Retinal pigment epithelial cell (primary cell): ENCODE results near the gene NKAIN2.

Source experiments
- DNase-seq: peaks from one replicate; pipeline ENCODE4 v3.0.0-alpha.2; 2010; ENCODE audit warnings: low read depth
- H3K4me3 ChIP-seq: 2 replicates; pipeline ENCODE4 v1.5.1; 2011; ENCODE audit warnings: mild to moderate bottlenecking, low read length, control low read depth, moderate library complexity
- CTCF ChIP-seq: conservative IDR thresholded peaks from 2 replicates; pipeline ENCODE4 v1.5.1; 2011; ENCODE audit warnings: low read depth, low read length, control low read depth, inconsistent platforms

The NKAIN2 gene

GRCh38 chr6:123994891-123995635 is 191.4 kb downstream of the NKAIN2 start:
- no peak overlapping the region for H3K4me3 ChIP-seq
- no peak for TF ChIP-seq CTCF
- no peak for DNase-seq

- no peak for TF ChIP-seq CTCF
- DNase-seq = no peak
- H3K4me3 ChIP-seq = no peak overlapping the region
Observed at GRCh38 chr6:123997223-123997622, 193.6 kb downstream of the NKAIN2 start.

- H3K4me3 ChIP-seq = no peak overlapping the region
- DNase-seq = peak; percentile 70
- TF ChIP-seq CTCF = no peak
Observed at GRCh38 chr6:124002377-124003081, 198.9 kb downstream of the NKAIN2 start.

GRCh38 chr6:124007266-124007665 is 203.6 kb downstream of the NKAIN2 start:
- TF ChIP-seq CTCF = no peak
- no peak overlapping the region for H3K4me3 ChIP-seq
- no peak for DNase-seq

GRCh38 chr6:124008000-124008987 is 204.6 kb downstream of the NKAIN2 start:
- H3K4me3 ChIP-seq = no peak overlapping the region
- TF ChIP-seq CTCF = no peak
- no peak for DNase-seq

GRCh38 chr6:124008988-124009765 is 205.5 kb downstream of the NKAIN2 start:
- no peak for TF ChIP-seq CTCF
- no peak overlapping the region for H3K4me3 ChIP-seq
- DNase-seq = no peak
